GM12878 (cell line): ENCODE data around the gene AMN.

ENCODE experiments used
- EP300 ChIP-seq, 2 experiments: fragments of 150-350 bp in 1 of 2; IDR thresholded peaks; 2 replicates each; pipeline ENCODE4 v1.6.1; 2011 to 2012; ENCODE audit warnings: low read depth in 2 of 2, low read length in 2 of 2, borderline replicate concordance in 1 of 2, improper control_type of control experiment in 1 of 2, inconsistent platforms in 1 of 2; ENCODE audit not compliant: control insufficient read depth in 1 of 2
- EZH2 ChIP-seq: IDR thresholded peaks from 2 replicates; pipeline ENCODE4 v1.6.1; 2012; ENCODE audit warnings: low read depth, mild to moderate bottlenecking, control low read depth, inconsistent platforms, low read length, borderline replicate concordance; ENCODE audit not compliant: control insufficient read depth
- IKZF1 ChIP-seq: fragments of 450-650 bp; conservative IDR thresholded peaks from 2 replicates; pipeline ENCODE4 v1.6.1; 2017; ENCODE audit warnings: antibody characterized with exemption, mild to moderate bottlenecking
- IRF5 ChIP-seq: fragments of 450-650 bp; IDR thresholded peaks from 2 replicates; pipeline ENCODE4 v1.6.1; 2017; ENCODE audit warnings: borderline replicate concordance
- PAX8 ChIP-seq: fragments of 450-650 bp; IDR thresholded peaks from 2 replicates; pipeline ENCODE4 v1.6.1; 2017; ENCODE audit warnings: mild to moderate bottlenecking, moderate library complexity
- POLR2A ChIP-seq: IDR thresholded peaks from 2 replicates; pipeline ENCODE4 v1.6.1; 2011; ENCODE audit warnings: low read depth, mild to moderate bottlenecking, low read length
- POLR2AphosphoS2 ChIP-seq: IDR thresholded peaks from 2 replicates; pipeline ENCODE4 v1.6.1; 2011; ENCODE audit warnings: low read depth, mild to moderate bottlenecking, low read length, improper control_type of control experiment, moderate library complexity
- POLR2AphosphoS5 ChIP-seq: IDR thresholded peaks from 2 replicates; pipeline ENCODE4 v1.6.1; 2011; ENCODE audit warnings: mild to moderate bottlenecking, low read length, inconsistent platforms
- REST ChIP-seq: IDR thresholded peaks from 2 replicates; pipeline ENCODE4 v1.6.1; 2012; ENCODE audit warnings: mild to moderate bottlenecking, low read depth, low read length
- ZZZ3 ChIP-seq: IDR thresholded peaks from 2 replicates; pipeline ENCODE4 v1.6.1; 2011; ENCODE audit warnings: low read depth; ENCODE audit not compliant: control insufficient read depth, insufficient read length
- TF ChIP-seq, protein P1 (sequence below), 3 experiments: IDR thresholded peaks in 2 of 3; conservative IDR thresholded peaks in 1 of 3; 2 replicates each; pipeline ENCODE4 v1.5.1; 2011; ENCODE audit warnings: low read depth in 3 of 3, low read length in 3 of 3, mild to moderate bottlenecking in 3 of 3, control low read depth in 2 of 3, moderate library complexity in 2 of 3, inconsistent platforms in 1 of 3, mixed read lengths in 1 of 3; ENCODE audit not compliant: control insufficient read depth in 2 of 3, insufficient read depth in 1 of 3; ENCODE audit errors: extremely low read depth in 1 of 3
- TF ChIP-seq, protein P2 (sequence below): fragments of 450-650 bp; formaldehyde crosslinking; IDR thresholded peaks from 2 replicates; pipeline ENCODE4 v1.5.0; 2022; ENCODE audit warnings: mild to moderate bottlenecking, missing genetic modification characterization
- TF ChIP-seq, protein P3 (sequence below): fragments of 450-650 bp; IDR thresholded peaks from 2 replicates; pipeline ENCODE4 v1.6.1; 2017; ENCODE audit warnings: mild to moderate bottlenecking

GRCh38 chr14:102970496-102970895, 48.0 kb downstream of the AMN start:
- TF ChIP-seq, protein P1, sequence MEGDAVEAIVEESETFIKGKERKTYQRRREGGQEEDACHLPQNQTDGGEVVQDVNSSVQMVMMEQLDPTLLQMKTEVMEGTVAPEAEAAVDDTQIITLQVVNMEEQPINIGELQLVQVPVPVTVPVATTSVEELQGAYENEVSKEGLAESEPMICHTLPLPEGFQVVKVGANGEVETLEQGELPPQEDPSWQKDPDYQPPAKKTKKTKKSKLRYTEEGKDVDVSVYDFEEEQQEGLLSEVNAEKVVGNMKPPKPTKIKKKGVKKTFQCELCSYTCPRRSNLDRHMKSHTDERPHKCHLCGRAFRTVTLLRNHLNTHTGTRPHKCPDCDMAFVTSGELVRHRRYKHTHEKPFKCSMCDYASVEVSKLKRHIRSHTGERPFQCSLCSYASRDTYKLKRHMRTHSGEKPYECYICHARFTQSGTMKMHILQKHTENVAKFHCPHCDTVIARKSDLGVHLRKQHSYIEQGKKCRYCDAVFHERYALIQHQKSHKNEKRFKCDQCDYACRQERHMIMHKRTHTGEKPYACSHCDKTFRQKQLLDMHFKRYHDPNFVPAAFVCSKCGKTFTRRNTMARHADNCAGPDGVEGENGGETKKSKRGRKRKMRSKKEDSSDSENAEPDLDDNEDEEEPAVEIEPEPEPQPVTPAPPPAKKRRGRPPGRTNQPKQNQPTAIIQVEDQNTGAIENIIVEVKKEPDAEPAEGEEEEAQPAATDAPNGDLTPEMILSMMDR (IDR thresholded peaks at IDR 0.05 in 2 of 3, conservative IDR thresholded peaks at IDR 0.05 in 1 of 3; ENCODE audit: control insufficient read depth in 2 of 3, extremely low read depth in 1 of 3, insufficient read depth in 1 of 3, low read depth in 3 of 3, low read length in 3 of 3), result no peak
- TF ChIP-seq POLR2A, result no peak
- TF ChIP-seq, protein P2, sequence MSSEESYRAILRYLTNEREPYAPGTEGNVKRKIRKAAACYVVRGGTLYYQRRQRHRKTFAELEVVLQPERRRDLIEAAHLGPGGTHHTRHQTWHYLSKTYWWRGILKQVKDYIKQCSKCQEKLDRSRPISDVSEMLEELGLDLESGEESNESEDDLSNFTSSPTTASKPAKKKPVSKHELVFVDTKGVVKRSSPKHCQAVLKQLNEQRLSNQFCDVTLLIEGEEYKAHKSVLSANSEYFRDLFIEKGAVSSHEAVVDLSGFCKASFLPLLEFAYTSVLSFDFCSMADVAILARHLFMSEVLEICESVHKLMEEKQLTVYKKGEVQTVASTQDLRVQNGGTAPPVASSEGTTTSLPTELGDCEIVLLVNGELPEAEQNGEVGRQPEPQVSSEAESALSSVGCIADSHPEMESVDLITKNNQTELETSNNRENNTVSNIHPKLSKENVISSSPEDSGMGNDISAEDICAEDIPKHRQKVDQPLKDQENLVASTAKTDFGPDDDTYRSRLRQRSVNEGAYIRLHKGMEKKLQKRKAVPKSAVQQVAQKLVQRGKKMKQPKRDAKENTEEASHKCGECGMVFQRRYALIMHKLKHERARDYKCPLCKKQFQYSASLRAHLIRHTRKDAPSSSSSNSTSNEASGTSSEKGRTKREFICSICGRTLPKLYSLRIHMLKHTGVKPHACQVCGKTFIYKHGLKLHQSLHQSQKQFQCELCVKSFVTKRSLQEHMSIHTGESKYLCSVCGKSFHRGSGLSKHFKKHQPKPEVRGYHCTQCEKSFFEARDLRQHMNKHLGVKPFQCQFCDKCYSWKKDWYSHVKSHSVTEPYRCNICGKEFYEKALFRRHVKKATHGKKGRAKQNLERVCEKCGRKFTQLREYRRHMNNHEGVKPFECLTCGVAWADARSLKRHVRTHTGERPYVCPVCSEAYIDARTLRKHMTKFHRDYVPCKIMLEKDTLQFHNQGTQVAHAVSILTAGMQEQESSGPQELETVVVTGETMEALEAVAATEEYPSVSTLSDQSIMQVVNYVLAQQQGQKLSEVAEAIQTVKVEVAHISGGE (CRISPR knock-in tag), result no peak
- no peak for TF ChIP-seq REST
- no peak for TF ChIP-seq IRF5
- TF ChIP-seq, protein P3, sequence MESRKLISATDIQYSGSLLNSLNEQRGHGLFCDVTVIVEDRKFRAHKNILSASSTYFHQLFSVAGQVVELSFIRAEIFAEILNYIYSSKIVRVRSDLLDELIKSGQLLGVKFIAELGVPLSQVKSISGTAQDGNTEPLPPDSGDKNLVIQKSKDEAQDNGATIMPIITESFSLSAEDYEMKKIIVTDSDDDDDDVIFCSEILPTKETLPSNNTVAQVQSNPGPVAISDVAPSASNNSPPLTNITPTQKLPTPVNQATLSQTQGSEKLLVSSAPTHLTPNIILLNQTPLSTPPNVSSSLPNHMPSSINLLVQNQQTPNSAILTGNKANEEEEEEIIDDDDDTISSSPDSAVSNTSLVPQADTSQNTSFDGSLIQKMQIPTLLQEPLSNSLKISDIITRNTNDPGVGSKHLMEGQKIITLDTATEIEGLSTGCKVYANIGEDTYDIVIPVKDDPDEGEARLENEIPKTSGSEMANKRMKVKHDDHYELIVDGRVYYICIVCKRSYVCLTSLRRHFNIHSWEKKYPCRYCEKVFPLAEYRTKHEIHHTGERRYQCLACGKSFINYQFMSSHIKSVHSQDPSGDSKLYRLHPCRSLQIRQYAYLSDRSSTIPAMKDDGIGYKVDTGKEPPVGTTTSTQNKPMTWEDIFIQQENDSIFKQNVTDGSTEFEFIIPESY, result no peak
- no peak for TF ChIP-seq POLR2AphosphoS2
- TF ChIP-seq PAX8, result no peak
- no peak for TF ChIP-seq ZZZ3
- no peak for TF ChIP-seq EZH2
- no peak for TF ChIP-seq EP300 (IDR thresholded peaks at IDR 0.05; ENCODE audit: borderline replicate concordance in 1 of 2, control insufficient read depth in 1 of 2, low read depth in 2 of 2, low read length in 2 of 2)
- no peak for TF ChIP-seq IKZF1
- no peak for TF ChIP-seq POLR2AphosphoS5
